Medulla oblongata (tissue), 1 donor: Measurements from ENCODE around the gene PCSK5.

ENCODE experiments used
- DNase-seq: peaks from one replicate; pipeline ENCODE4 v3.0.0-alpha.2; 2015; ENCODE audit errors: extremely low spot score

The PCSK5 gene

DNA sequence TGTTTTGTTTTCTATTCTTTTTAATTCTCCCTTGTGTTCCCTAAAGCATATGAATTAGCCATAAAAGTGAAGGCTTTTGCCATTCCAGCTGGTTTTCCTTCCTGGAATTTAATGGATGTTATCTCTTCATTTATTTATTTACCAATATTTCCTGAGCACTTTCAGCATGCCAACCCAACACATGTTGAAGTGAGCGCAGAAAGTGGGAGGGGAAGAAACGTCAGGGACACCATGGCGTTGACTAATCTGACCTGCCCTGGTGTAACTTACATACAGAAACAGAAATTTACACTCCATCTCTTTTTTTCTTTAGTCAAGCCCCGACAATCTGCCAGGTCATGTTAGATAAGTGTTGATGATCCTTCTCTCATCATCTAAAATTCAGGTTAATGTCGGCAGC lies 247.5 kb downstream of the PCSK5 start:
- DNase-seq = no peak

- DNase-seq = no peak
These were observed 247.9 kb downstream of the PCSK5 start for GRCh38 chr9:76138360-76138759.

DNA sequence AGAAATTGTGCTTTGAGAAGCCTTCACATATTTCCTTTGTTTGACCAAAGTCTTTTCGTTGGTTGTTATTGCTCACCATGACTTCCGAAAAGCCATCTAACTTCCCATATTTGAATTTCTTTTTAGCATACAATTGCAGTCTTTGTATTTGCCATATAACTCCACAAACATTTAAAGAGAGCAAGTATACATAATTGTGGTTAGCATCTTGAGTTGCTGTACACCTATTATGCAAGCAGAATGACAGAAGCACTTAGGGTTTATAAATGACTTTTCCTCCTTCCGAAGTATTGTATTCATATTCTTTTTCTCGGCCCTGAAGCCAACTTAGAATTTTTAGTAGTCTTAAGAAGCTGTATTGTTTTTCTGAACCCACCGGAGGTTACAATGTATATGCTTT lies 253.4 kb downstream of the PCSK5 start:
- no peak for DNase-seq

GRCh38 chr9:76150013-76150412 lies 259.5 kb downstream of the PCSK5 start:
- peak; percentile 28 for DNase-seq

DNA sequence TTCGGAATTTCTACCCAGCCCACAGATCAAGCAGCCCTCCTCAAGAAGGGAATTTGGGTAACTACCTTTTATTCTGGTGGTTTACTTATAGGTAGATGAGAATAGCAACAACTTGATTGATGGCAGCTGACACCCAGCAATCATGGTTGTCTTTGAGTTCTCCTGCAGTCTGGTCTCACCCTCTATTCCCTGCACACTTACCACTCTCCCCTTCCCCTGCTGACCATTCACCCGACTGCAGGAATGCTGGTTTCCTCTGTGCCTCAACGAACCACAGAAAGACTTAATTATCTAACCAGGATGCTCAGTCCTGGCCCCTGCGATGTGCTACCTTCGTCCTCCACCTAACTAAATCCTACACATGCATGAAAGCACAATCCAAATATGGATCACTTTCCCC lies 260.8 kb downstream of the PCSK5 start:
- DNase-seq = no peak

- DNase-seq = no peak
These were observed 262.9 kb downstream of the PCSK5 start for GRCh38 chr9:76153339-76153738.

- no peak for DNase-seq
These were observed 263.6 kb downstream of the PCSK5 start for GRCh38 chr9:76153902-76154629.

GRCh38 chr9:76155361-76155760 lies 264.9 kb downstream of the PCSK5 start:
- no peak for DNase-seq

DNA sequence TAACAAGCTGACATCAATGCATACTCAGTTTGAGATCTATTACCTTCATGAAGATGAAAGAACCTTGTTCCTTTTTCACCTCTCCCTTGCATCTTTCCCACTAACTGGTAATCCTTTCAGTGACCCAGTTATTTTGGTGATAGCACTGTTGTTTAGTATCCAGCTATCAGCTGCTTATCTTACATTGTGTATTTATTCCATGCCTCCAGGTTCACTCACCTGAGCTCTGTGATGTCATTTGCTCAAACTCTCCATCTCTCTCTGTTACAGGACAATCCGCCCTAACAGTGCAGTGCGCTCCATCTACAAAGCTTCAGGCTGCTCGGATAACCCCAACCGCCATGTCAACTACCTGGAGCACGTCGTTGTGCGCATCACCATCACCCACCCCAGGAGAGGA lies 268.2 kb downstream of the PCSK5 start:
- DNase-seq = no peak

- DNase-seq = no peak
These were observed 268.9 kb downstream of the PCSK5 start for GRCh38 chr9:76159293-76159926.

- no peak for DNase-seq
These were observed 270.6 kb downstream of the PCSK5 start for GRCh38 chr9:76161106-76161505.

GRCh38 chr9:76161541-76161940 lies 271.1 kb downstream of the PCSK5 start:
- no peak for DNase-seq

DNA sequence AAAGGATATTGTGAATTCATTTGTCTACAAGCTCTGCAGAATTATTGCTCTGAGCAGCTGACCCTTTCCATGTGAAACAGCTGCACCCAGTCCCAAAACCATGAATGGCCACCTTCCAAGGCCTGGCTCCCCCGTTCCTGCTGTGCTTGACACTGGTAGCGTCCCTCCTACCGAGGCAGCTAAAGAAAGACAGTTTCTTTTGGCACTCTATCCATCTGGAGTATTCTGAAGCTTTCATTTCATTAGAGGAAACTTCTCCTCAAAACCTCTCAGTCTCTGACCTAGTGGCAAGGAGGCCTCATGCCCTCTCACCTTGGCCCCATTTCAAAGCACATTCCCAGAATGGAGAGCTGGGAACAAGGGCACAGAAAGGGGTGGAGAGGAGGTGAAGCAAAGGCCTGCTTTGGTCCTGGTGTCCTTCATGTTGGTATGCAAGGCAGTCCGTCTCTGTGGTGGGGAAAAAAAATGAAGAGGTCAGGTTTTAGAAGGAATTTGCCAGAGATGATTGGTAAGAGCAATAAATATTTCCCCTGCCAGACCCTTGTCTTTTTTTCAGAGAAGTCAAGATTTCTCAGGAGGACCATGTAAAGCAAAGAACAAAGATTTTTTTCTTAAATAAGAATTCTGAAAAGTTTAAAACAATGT lies 271.7 kb downstream of the PCSK5 start:
- DNase-seq = no peak

DNA sequence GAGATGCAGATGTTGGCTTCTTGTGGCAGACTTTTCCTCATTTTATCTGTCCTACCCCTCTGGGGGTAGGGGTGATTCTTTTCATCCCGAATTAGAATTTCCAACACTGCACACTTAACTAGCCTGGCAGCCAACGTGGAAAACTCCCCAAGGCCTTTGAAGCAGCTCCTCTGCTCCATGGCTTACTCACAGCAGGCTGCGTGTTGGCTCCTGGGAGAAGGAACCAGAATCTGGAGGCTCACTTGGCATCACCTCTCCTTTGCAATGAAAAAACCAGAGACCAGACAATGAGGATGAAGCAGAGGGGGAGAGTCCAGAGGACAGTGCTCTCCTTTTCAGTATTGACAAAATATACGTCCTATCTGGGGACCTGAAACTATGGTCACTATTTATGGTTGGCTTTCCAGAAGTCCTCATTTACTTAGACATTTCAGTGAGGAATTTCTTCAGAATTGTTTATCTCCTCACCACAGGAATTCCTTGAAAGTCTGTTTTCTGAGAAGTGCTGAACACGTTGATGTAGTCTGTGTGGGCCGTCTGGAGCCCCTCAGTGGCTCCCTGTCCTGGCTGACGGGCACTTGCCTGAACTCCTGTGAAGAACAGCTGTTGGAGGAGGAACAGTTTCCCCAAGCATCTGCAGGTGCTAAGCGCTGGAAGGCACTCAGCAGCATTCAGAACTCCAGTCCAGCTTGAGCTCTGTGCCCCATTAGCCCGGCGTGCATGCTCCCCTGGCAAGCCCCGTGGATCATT lies 272.5 kb downstream of the PCSK5 start:
- DNase-seq = peak; percentile 28

DNA sequence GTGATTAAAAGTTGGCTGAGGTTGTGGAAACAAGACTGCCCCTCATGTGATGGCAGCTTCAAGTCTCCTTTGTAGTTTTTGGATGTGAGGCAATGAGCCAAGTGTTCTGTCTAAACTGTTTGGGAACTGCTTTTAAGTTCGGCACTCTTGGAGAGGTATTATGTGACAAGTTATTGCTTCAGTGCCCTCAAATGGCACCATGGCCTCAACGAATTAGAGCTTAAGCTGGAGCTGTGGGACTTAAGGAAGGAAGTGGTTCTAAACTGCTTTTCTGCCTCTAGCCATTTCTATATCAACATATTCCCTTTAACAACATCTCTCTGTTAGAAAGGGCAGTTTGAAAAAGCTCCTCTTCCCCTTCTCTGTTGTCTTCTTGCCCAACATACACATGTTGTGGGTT lies 276.1 kb downstream of the PCSK5 start:
- DNase-seq = peak; percentile 53

DNA sequence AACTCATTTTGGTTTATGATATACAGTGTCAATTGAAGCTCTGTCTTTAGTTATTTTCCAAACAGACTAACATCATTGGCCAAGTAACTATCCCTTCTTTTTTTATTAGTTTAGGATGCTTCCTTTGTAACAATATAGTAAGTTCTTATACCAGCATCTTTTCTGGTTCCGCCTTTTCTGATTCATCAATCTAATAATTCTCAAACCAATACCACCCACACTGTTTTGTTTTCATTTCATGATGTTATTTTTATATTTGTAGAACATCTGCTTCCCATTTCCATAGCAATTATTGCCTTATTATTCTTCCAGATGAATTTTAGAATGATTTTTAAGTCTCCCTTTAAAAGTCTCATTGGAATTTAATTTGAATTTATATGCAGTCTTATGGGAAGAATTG lies 285.7 kb downstream of the PCSK5 start:
- no peak for DNase-seq

GRCh38 chr9:76177931-76178330 lies 287.5 kb downstream of the PCSK5 start:
- no peak for DNase-seq

GRCh38 chr9:76180541-76180940 lies 290.1 kb downstream of the PCSK5 start:
- no peak for DNase-seq

GRCh38 chr9:76181020-76181641 lies 290.7 kb downstream of the PCSK5 start:
- DNase-seq = no peak

- DNase-seq = no peak
These were observed 291.3 kb downstream of the PCSK5 start for GRCh38 chr9:76181781-76182180.

DNA sequence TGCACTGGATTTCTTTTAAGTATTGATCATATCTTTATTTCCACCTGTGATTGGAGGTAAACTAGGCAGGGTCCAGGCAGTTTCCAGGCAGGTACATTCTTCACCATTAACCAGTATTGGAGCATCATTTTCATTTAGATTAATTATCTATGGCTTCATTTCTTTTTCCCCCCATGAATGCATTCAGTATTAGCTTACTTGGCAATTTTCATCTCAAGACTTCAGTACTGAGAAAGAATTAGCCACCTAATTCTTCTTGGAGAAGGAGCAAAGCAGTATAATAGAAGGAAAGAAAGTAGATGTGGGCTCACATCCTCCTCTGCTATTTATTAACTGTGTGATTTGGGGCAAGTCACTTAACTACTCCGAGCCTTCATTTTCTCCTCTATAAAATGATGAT lies 295.0 kb downstream of the PCSK5 start:
- DNase-seq = no peak

DNA sequence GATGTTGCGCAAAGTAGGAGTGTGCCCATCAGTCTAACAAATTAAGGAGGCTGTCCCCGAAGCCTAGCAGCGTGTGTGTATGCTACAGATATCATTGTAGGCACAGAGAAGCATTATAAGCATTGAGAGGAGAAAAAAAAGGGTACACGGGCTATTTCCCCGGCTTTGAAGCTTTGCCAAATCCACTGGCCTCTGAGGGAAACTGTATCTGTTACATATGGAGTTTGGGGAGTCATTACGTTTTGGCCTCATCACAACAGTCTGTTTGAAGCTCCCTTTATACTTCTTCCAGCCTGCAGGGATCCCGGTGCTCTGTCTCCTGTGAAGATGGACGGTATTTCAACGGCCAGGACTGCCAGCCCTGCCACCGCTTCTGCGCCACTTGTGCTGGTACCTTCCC lies 297.8 kb downstream of the PCSK5 start:
- DNase-seq = no peak
